CMK (cell line): Measurements from ENCODE around the gene PTPRD.

Source experiments
- DNase-seq: peaks from one replicate; pipeline ENCODE4 v3.0.0-alpha.2; 2010; ENCODE audit warnings: low read depth

Gene PTPRD

GRCh38 chr9:8571643-8572042 lies 2041.2 kb downstream of the PTPRD start:
- DNase-seq, result no peak

- DNase-seq, result no peak
These were observed 2042.0 kb downstream of the PTPRD start for GRCh38 chr9:8570776-8571175.

- DNase-seq, result no peak
These were observed 2043.0 kb downstream of the PTPRD start for GRCh38 chr9:8569823-8570222.

DNA sequence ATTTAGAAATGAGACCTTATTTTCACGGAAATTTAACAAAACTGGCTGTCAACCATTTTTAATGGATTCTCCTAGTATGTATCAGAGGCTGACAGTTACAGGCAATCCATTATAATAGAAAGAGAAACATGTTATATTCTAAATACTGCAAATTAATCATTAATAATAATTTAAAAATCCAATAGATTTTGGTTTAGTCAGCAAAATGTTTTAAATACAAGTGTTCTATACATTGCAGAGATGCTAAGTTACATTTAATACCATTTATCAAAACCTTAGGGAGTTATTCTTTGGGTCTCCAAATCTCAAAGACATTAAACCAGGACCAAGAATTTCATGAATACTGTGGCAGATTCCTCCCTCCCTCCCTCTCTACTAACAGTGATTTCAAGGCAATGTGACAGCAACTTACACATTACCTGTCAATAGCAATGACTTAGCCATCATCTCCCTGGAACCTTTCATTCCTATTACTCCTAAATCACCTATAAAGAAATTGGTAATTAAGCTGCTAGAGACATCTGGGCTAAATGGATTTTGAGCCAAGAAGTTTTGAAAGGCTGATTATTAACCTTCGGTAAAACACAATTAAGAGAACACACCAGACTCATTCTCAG lies 2044.7 kb downstream of the PTPRD start:
- no peak for DNase-seq

DNA sequence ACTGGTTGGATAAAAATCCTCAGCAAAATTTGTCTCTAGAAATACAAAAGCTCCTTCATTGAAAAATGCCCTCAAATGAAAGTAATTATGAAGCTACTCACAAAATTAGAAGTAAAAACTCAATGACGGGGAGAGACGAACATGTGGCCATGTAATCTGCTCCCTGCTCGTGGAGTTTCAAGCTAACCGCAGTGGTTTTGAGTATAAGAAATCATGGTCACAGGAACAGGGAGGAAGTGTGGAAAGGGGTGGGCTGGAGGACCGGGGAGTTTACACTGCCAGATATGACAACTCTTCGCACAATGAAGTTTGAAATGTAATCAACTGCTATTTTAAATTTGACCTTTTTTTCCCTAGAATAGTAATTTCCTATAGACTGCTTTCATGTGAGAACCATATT lies 2047.8 kb downstream of the PTPRD start:
- no peak for DNase-seq

DNA sequence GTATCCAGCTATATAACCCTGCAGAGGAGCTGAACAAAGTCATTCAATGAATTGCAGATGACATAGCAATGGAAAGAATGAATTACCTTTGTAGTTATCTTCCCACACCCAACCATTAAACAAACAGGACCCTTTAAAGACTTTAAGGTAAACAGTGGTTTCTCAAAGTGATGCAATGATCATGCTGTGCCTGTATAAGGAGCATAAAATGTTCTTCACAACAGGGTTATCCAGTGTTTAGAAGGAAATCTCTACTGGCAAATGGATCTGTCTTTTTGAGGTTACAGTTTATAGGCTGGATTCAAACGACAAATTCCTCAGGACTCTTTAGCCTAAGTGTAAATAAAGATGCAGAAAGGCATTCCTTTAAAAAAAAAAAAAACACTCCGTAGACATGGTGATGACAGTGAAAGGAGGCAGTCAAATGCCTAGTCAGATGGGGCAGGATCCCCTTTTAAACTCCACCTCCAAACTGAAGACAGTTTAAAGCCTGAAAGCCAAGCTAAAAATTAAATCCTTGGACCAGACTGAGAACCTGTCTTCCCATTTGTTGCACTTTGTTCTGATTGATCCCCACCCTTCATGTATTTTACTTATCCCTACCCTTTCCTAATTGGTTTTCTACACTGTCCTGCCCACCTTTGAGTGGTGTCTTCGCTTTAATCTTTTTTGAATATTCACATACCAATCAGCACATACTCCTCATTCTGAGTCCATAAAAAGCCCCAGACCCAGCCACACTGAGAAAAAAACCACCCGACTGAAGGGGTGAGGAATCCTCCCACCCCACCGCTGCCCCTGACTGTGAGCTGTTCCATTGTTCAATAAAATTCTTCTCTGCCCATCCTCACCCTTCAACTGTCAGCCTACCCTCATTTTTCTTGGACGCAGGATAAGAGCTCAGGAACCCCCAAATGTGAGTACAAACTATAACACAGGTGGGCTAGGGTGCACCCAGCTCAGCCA lies 2052.0 kb downstream of the PTPRD start:
- DNase-seq, result no peak

GRCh38 chr9:8558176-8558575 lies 2054.6 kb downstream of the PTPRD start:
- DNase-seq, result no peak

DNA sequence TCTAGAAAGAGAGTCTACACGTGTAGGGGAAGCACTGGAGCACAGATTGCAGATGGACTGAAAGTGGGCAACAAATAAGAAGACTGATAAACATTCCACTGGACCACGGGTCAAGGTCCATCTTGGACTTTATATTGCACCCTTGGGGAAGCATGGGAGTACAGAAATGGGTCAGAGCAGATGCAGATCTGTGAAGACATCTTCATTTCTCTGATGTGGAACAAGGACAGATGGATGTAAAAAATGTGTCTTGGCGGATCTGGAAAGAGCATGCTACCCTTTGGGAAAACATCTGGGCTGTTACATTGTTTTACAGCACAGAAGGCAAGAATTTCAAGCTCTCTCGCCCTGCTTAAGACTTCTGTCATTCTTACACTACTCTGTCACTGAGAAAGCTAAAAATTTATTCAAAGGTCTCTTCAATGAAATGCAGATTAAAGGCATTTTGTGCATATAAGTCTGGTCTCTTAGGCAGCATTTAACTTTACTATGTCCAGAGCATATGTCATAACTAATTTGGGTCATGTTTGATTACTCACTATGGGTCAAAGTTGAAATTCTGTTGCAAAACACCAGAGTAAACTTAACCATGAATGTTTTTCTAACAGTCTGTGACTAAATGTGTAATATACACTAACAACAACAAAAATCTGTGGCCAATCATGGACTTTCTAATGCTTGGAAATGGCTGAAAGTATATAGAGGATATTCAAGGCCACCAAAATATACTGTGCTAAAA lies 2056.9 kb downstream of the PTPRD start:
- no peak for DNase-seq

GRCh38 chr9:8553444-8553843 lies 2059.4 kb downstream of the PTPRD start:
- DNase-seq, result no peak

- no peak for DNase-seq
These were observed 2060.1 kb downstream of the PTPRD start for GRCh38 chr9:8552732-8553131.

- no peak for DNase-seq
These were observed 2063.6 kb downstream of the PTPRD start for GRCh38 chr9:8549214-8549613.

- DNase-seq, result no peak
These were observed 2069.6 kb downstream of the PTPRD start for GRCh38 chr9:8543219-8543618.

DNA sequence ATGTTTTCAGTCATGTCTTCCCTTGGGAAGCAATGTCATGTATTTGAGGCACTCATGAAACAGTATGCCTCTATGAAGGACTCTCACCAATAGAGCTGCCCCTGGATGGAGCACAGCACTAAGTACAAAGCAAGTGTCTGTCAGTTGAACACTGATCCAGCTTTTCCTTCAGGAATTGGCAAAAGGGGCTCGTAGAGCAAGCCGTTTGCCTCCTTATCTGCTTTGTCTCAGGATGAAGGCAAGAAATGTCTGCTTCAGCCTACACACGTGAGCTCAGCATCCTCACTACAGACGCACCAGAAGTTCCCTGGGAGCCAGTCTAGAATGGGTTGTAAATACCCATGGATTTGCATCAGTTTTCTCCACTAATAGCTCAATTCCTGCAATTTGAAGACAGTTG lies 2070.3 kb downstream of the PTPRD start:
- no peak for DNase-seq

DNA sequence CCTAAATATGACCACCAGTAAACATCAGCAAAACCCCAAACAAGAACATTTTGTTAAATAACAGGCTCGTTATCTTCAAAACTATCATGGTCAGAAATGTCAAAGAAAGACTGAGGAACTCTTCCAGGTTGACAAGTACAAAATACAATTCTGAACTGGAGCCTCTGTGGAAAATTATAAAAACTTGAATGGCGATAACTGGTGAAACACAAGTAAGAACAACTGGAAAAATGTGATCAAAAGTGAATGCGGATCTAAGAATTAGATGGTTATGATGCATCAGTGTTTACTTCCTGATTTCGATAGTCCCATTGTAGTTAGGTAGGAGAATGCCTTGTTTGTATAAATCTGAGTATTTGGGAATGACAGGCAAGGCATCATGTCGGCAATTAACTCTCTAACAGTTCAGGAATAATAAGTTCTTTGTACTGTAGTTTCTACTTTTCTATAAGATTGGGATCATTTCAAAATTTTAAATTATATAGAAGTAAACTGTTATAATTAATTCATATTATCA lies 2073.1 kb downstream of the PTPRD start:
- DNase-seq, result no peak

GRCh38 chr9:8536845-8537244 lies 2076.0 kb downstream of the PTPRD start:
- DNase-seq, result no peak

DNA sequence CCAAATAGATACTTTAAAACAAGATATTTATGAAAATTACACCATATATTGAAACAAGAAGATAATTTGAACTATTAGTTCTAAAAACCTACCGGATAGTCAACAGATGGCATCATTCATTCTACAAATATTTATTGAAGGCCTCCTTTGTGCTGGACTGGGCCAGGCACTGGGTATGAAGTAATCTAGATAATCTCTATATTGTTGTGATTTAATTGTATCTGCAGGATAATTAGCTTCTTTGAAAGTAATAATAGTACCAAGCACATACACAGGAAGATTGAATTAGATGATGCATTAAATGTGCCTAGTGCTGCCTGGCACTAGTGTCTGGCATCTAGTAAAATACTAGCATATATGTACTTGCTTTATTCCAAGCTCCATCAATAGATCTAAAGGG lies 2078.0 kb downstream of the PTPRD start:
- DNase-seq, result no peak

DNA sequence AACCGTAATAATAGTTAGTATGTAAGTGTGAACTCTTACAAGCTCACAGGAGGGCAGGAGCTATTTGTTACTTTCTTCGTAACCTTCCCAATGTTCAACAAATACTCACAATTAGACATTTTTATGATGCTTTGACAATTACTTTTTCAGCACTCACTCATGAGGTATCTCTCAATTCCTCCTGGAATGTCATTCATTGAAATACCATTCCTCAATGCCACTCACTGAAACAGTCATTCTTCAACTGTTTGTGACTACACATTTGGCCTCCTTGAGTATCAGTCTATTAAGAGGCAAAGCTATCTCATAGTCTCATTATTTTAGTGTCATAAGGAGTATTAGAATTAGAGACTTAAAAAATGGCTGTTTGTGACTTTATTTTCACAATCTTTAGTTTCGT lies 2079.1 kb downstream of the PTPRD start:
- no peak for DNase-seq

DNA sequence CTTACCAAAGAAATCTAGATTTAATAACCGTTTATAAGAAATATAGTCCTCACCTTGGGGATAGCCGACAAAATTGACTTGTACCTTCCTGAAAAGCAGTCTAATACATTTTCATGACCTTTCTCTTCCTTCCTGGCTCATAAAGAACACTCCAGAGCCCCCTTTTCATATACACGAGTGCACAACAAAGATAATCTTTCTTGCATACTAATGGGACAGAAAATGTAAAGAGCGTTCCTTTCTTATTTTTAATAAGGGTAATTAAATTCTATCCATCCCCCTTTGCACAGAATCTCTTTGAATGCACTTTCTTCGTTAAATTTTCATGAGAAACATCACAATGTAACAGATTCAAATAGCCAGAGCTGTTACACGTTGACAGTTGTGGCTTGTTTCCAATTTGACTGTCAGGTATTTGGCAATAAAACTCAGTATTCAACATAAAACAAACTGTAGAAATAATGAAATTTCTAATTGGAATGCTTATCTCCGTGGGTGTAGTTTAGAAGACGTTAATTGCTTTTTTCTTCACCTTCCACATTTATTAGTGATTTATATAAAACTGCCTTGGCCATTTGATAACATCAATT lies 2080.9 kb downstream of the PTPRD start:
- no peak for DNase-seq

DNA sequence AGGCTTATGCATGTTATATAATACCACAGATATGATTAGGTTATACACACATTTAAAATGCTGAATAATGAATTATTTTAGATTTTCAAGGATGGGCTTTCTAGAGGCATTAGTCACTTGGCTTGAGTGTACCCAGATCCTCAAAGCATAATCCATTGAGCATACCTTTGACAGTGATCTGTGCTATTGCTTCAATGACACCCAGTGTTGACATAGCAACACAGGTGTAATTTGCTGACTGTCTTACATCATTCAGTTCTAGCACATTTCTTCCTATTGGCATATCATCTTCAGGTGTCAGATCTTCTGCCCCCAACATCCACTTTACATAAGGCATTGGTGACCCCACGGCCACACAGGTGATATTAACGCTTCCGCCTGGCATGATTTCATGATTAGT lies 2091.7 kb downstream of the PTPRD start:
- DNase-seq, result no peak

- no peak for DNase-seq
These were observed 2097.1 kb downstream of the PTPRD start for GRCh38 chr9:8515748-8516147.

DNA sequence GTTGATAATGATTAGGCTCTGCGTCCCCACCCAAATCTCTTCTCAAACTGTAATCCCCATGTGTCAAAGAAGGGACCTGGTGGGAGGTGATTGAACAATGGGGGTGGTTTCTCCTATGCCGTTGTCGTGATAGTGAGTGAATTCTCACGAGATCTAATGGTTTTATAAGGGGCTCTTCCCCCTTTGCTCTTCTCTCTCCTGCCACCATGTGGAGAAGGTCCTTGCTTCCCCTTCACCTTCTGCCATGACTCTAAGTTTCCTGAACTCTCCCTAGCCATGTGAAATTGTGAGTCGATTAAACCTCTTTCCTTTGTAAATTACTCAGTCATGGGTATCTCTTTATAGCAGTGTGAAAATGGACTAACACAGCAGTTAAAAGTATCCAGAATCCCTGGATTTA lies 2098.0 kb downstream of the PTPRD start:
- no peak for DNase-seq

DNA sequence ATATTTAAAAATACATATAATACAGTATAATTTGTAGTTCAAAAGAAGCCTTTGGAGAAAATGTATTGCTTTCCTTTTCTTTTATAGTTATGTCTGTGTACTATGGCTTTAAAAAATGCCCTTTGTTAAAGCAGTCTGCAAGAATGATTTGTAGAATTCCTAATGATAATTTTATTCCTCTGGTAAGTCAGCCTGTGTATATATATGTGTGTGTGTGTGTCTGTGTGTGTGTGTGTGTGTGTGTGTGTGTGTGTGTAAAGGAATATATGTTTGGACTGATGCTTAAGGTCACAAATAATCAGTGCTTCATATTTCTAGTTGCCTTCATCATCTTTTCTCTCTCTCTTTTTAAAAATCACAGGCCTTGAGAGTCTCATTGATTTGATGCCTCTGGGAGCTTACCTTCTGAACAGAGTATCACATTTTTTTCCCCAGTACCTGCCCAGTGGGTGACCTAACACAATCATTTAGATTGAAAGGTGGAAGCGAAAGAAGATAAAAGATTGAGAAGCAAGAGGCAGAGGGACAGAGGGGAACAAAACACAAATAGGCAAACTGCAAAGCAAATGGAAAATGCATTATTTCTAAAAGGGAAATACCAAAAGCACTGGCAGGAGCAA lies 2104.0 kb downstream of the PTPRD start:
- DNase-seq, result no peak
